ENCODE measurements around the gene HAUS3.

GRCh38 chr4:2283199-2283711, 41.3 kb upstream of the HAUS3 start:
- TF ChIP-seq CTCF (IDR thresholded peaks at IDR 0.05 in 4 of 5, conservative IDR thresholded peaks at IDR 0.05 in 1 of 5) = no peak
- no peak for TF ChIP-seq POLR2A (IDR thresholded peaks at IDR 0.05)
